HCT116 (cell line): ENCODE data around the gene ANHX. TPM values are rescaled to one million over a fixed set of nuclear protein-coding genes. Genes with fewer than 3 reads are reported as not detected.

Experiments used
- ATAC-seq: fragments of 200-7000 bp; cut with Tn5 transposase; 2 replicates; pipeline ENCODE4 v1.9.1; 2020; ENCODE audit warnings: mild to moderate bottlenecking, moderate library complexity
- BruUV-seq: library from RNA; stranded (reverse); fragments of 400-500 nt; replicated peaks from 2 replicates; lab custom pipeline; 2021; lab: Mats Ljungman, UMichigan
- CTCF ChIA-PET: fragments of 300-600 bp; sonication (Branson Sonifier 250); formaldehyde crosslinking; loops from one replicate; lab custom pipeline; 2021; ENCODE audit warnings: antibody characterized with exemption; lab: Charles Lee
- POLR2A ChIA-PET: fragments of 300-600, 350-600 bp; sonication (Branson Sonifier 250); formaldehyde crosslinking; loops from one replicate; lab custom pipeline; 2021; ENCODE audit warnings: antibody characterized with exemption; lab: Charles Lee
- RAD21 ChIA-PET, 2 experiments: fragments of 300-600 bp; sonication (Branson Sonifier 250); formaldehyde crosslinking; loops; one replicate each; lab custom pipeline; 2023; ENCODE audit warnings: low total read pairs in 2 of 2; ENCODE audit not compliant: uncharacterized antibody in 2 of 2, unreplicated experiment in 2 of 2, low non-redundant PET in 1 of 2; lab: Charles Lee
- DNase-seq: peaks from one replicate; pipeline ENCODE4 v3.0.0-alpha.2; 2010; ENCODE audit warnings: low read depth, low spot score
- H2AFZ ChIP-seq: fragments of 200-600 bp; shearing (Covaris generic), sonication (generic); 2 replicates; pipeline ENCODE4 v1.6.1; 2017; ENCODE audit warnings: low read depth, mixed run types, mixed read lengths, antibody characterized with exemption, low read length; ENCODE audit not compliant: poor library complexity, severe bottlenecking
- H3K27ac ChIP-seq: 2 replicates; pipeline ENCODE4 v1.5.1; 2012; ENCODE audit warnings: low read depth, low read length
- H3K27me3 ChIP-seq: fragments of 200-600 bp; sonication (generic); 2 replicates; pipeline ENCODE4 v1.6.1; 2016; ENCODE audit warnings: mixed run types, low read length, mixed read lengths; ENCODE audit not compliant: insufficient read depth
- H3K36me3 ChIP-seq, 2 experiments: fragments of 200-500 bp in 1 of 2; fragments of 200-600 bp in 1 of 2; sonication (Bioruptor generic) in 1 of 2; sonication (generic) in 1 of 2; 2 replicates each; pipeline versions ENCODE4 v1.5.1 to v1.6.1; 2014 to 2016; ENCODE audit warnings: low read length in 2 of 2, inconsistent platforms in 1 of 2, mixed read lengths in 1 of 2, mixed run types in 1 of 2; ENCODE audit not compliant: insufficient read depth in 2 of 2, control insufficient read depth in 1 of 2
- H3K4me1 ChIP-seq, 2 experiments: fragments of 200-600 bp in 1 of 2; sonication (generic) in 1 of 2; 2 replicates each; pipeline versions ENCODE4 v1.5.1 to v1.6.1; 2012 to 2017; ENCODE audit warnings: low read length in 2 of 2, inconsistent platforms in 1 of 2, mild to moderate bottlenecking in 1 of 2, mixed read lengths in 1 of 2, mixed run types in 1 of 2, moderate library complexity in 1 of 2; ENCODE audit not compliant: insufficient read depth in 2 of 2, control insufficient read depth in 1 of 2
- H3K4me2 ChIP-seq: fragments of 200-600 bp; sonication (generic); 2 replicates; pipeline ENCODE4 v1.6.1; 2017; ENCODE audit warnings: mixed run types, low read length, mixed read lengths
- H3K4me3 ChIP-seq, 2 experiments: fragments of 200-600 bp in 1 of 2; sonication (generic) in 1 of 2; replicated peaks in 1 of 2; 2 replicates each; pipeline ENCODE4 v1.5.1; 2011 to 2016; ENCODE audit warnings: low read length in 2 of 2, control low read depth in 1 of 2, low read depth in 1 of 2, mild to moderate bottlenecking in 1 of 2, mixed read lengths in 1 of 2, mixed run types in 1 of 2
- H3K79me2 ChIP-seq: fragments of 200-600 bp; sonication (generic); 2 replicates; pipeline ENCODE4 v1.6.1; 2017; ENCODE audit warnings: mild to moderate bottlenecking, mixed run types, low read length, moderate library complexity, mixed read lengths; ENCODE audit not compliant: insufficient read depth
- H3K9ac ChIP-seq: fragments of 200-600 bp; sonication (generic); 2 replicates; pipeline ENCODE4 v1.6.1; 2016; ENCODE audit warnings: low read length, mixed read lengths
- H3K9me2 ChIP-seq: fragments of 200-600 bp; sonication (generic), shearing (Covaris generic); 2 replicates; pipeline ENCODE4 v1.6.1; 2017; ENCODE audit warnings: mixed run types, mild to moderate bottlenecking, moderate library complexity; ENCODE audit not compliant: insufficient read depth
- H3K9me3 ChIP-seq, 2 experiments: fragments of 200-500 bp in 1 of 2; fragments of 200-600 bp in 1 of 2; sonication (Bioruptor generic) in 1 of 2; sonication (generic) in 1 of 2; 2 replicates each; pipeline ENCODE4 v1.6.1; 2014 to 2017; ENCODE audit warnings: low read length in 2 of 2, mixed read lengths in 2 of 2, inconsistent platforms in 1 of 2, low read depth in 1 of 2, mild to moderate bottlenecking in 1 of 2, mixed run types in 1 of 2, moderate library complexity in 1 of 2; ENCODE audit not compliant: control insufficient read depth in 1 of 2, insufficient read depth in 1 of 2
- H4K20me1 ChIP-seq: fragments of 200-600 bp; sonication (generic), shearing (Covaris generic); 2 replicates; pipeline ENCODE4 v1.6.1; 2017; ENCODE audit warnings: mixed run types, mild to moderate bottlenecking, moderate library complexity; ENCODE audit not compliant: insufficient read depth
- CBX3 ChIP-seq: IDR thresholded peaks from 2 replicates; pipeline ENCODE4 v1.6.1; 2012; ENCODE audit warnings: low read depth
- EGR1 ChIP-seq: IDR thresholded peaks from 2 replicates; pipeline ENCODE4 v1.6.1; 2012; ENCODE audit warnings: low read depth
- ELF1 ChIP-seq: IDR thresholded peaks from 2 replicates; pipeline ENCODE4 v1.6.1; 2012; ENCODE audit warnings: low read depth, borderline replicate concordance
- EZH2 ChIP-seq: fragments of 200-600 bp; sonication (generic); IDR thresholded peaks from 2 replicates; pipeline ENCODE4 v1.6.1; 2017; ENCODE audit warnings: antibody characterized with exemption, mixed run types
- EZH2phosphoT487 ChIP-seq: fragments of 200-600 bp; IDR thresholded peaks from 2 replicates; pipeline ENCODE4 v1.6.1; 2018; ENCODE audit warnings: antibody characterized with exemption, borderline replicate concordance
- FOSL1 ChIP-seq: IDR thresholded peaks from 2 replicates; pipeline ENCODE4 v1.6.1; 2012; ENCODE audit warnings: low read depth
- JUND ChIP-seq: IDR thresholded peaks from 2 replicates; pipeline ENCODE4 v1.6.1; 2012
- POLR2AphosphoS5 ChIP-seq: IDR thresholded peaks from 2 replicates; pipeline ENCODE4 v1.6.1; 2011; ENCODE audit warnings: mild to moderate bottlenecking, low read depth, low read length, moderate library complexity
- RAD21 ChIP-seq: IDR thresholded peaks from 2 replicates; pipeline ENCODE4 v1.6.1; 2012; ENCODE audit warnings: low read depth, mild to moderate bottlenecking
- REST ChIP-seq: IDR thresholded peaks from 2 replicates; pipeline ENCODE4 v1.6.1; 2012; ENCODE audit warnings: low read depth
- SIN3A ChIP-seq: IDR thresholded peaks from 2 replicates; pipeline ENCODE4 v1.6.1; 2012; ENCODE audit warnings: low read depth
- SP1 ChIP-seq: IDR thresholded peaks from 2 replicates; pipeline ENCODE4 v1.6.1; 2012; ENCODE audit warnings: low read depth
- ZFX ChIP-seq: fragments of 450-650 bp; IDR thresholded peaks from 2 replicates; pipeline ENCODE4 v1.6.1; 2017
- ZNF274 ChIP-seq: fragments of 200-500 bp; sonication (Bioruptor generic); IDR thresholded peaks from 2 replicates; pipeline ENCODE4 v1.6.1; 2014; ENCODE audit warnings: mild to moderate bottlenecking, low read depth, low read length, inconsistent platforms
- intact Hi-C: fragments of 100-400 bp; cut with micrococcal nuclease; formaldehyde crosslinking; loops from 2 replicates; pipeline ENCODE4 v1.10.0; 2022
- total RNA-seq: library from RNA; stranded (reverse); gene quantifications from one replicate; pipeline ENCODE4 v1.2.1, GENCODE V29; 2021; ENCODE audit not compliant: unreplicated experiment

Gene ANHX
- total RNA-seq, 1 experiment from 2014 or later, result not detected

GRCh38 chr12:133192847-133193246 is 42.8 kb downstream of the ANHX start (continued):
- no peak for TF ChIP-seq RAD21
- TF ChIP-seq FOSL1, result no peak
- TF ChIP-seq SP1, result no peak
- no peak for TF ChIP-seq JUND
- no peak for TF ChIP-seq POLR2AphosphoS5
- TF ChIP-seq EGR1, result no peak
- TF ChIP-seq SIN3A, result no peak
- TF ChIP-seq ZFX, result no peak
- no peak for TF ChIP-seq ELF1
- no peak for TF ChIP-seq EZH2phosphoT487

- H3K79me2 ChIP-seq, result no peaks in the 10 kb centered on the region
- intact Hi-C loops, result no loop called here
- no peak overlapping the region for H3K4me2 ChIP-seq
- no peak overlapping the region for H3K9ac ChIP-seq
- no peak overlapping the region for H3K27ac ChIP-seq
- H3K4me1 ChIP-seq, result no peaks in the 10 kb centered on the region
- H2AFZ ChIP-seq, result no peak overlapping the region
- no peak overlapping the region for H3K4me3 ChIP-seq
- peaks cover 29 to 46% of the 10 kb centered on the region in 2 experiments for H3K36me3 ChIP-seq
- H3K9me3 ChIP-seq, result peaks cover 13 to 44% of the 10 kb centered on the region in 2 experiments; a peak in 3 of 4 replicates
- H4K20me1 ChIP-seq, result no peaks in the 10 kb centered on the region
- no peaks in the 10 kb centered on the region for H3K27me3 ChIP-seq
- DNase-seq (no peak), ATAC-seq (no peak)
- POLR2A ChIA-PET, result no interaction called here
- no TSS peak for BruUV-seq
- TF ChIP-seq EZH2, result no peak
- no peak for TF ChIP-seq REST
- TF ChIP-seq ZNF274, result no peak
- no peak for TF ChIP-seq EGR1
- TF ChIP-seq SP1, result no peak
- no peak for TF ChIP-seq CBX3
- H3K9me2 ChIP-seq, result no peaks in the 10 kb centered on the region
- CTCF ChIA-PET, result no interaction called here
- RAD21 ChIA-PET, result no interaction called here
These were observed 45.5 kb downstream of the ANHX start for GRCh38 chr12:133190176-133190575.
